MCF 10A (cell line): ENCODE data around the gene ANXA7. TPM values are rescaled to one million over a fixed set of nuclear protein-coding genes. Genes with fewer than 3 reads are reported as not detected.

Experiments used
- BruUV-seq: library from RNA; stranded (reverse); fragments of 400-500 nt; replicated peaks from 2 replicates; lab custom pipeline; 2021; lab: Mats Ljungman, UMichigan
- CTCF ChIA-PET: fragments of 300-600 bp; sonication (Branson Sonifier 250); formaldehyde crosslinking; extraction: SDS; loops from one replicate; lab custom pipeline; 2021; ENCODE audit warnings: antibody characterized with exemption, inconsistent platforms; lab: Yijun Ruan, JAX
- POLR2A ChIA-PET: fragments of 300-600, 350-650 bp; sonication (Branson Sonifier 250); formaldehyde crosslinking; extraction: SDS; loops from one replicate; lab custom pipeline; 2020; ENCODE audit warnings: antibody characterized with exemption, inconsistent platforms; lab: Yijun Ruan, JAX
- DNase-seq: peaks from one replicate; pipeline ENCODE4 v3.0.0-alpha.2; 2018; ENCODE audit not compliant: unreplicated experiment
- H3K27ac Mint-ChIP-seq: one replicate; pipeline ENCODE4 v1.8.0; 2022; ENCODE audit warnings: mild to moderate bottlenecking, low read depth, mixed read lengths; ENCODE audit not compliant: unreplicated experiment
- H3K27me3 Mint-ChIP-seq: one replicate; pipeline ENCODE4 v1.8.0; 2022; ENCODE audit warnings: mixed read lengths; ENCODE audit not compliant: insufficient read depth, unreplicated experiment
- H3K36me3 Mint-ChIP-seq: one replicate; pipeline ENCODE4 v1.8.0; 2022; ENCODE audit warnings: mild to moderate bottlenecking, moderate library complexity, mixed read lengths; ENCODE audit not compliant: insufficient read depth, unreplicated experiment
- H3K4me1 Mint-ChIP-seq: one replicate; pipeline ENCODE4 v1.8.0; 2022; ENCODE audit warnings: mixed read lengths; ENCODE audit not compliant: insufficient read depth, unreplicated experiment
- H3K4me3 Mint-ChIP-seq: one replicate; pipeline ENCODE4 v1.8.0; 2022; ENCODE audit warnings: mild to moderate bottlenecking, moderate library complexity, mixed read lengths; ENCODE audit not compliant: unreplicated experiment
- H3K9me3 Mint-ChIP-seq: one replicate; pipeline ENCODE4 v1.8.0; 2022; ENCODE audit warnings: mixed read lengths; ENCODE audit not compliant: unreplicated experiment
- intact Hi-C: fragments of 100-400 bp; cut with micrococcal nuclease; formaldehyde crosslinking; loops from 2 replicates; pipeline ENCODE4 v1.14.1; 2022
- total RNA-seq: library from RNA; stranded (reverse); gene quantifications from 2 replicates; pipeline ENCODE4 v1.2.3, GENCODE V29; 2022
- TF ChIP-seq, protein P1 (sequence below): fragments of 200-600 bp; IDR thresholded peaks from one replicate; pipeline ENCODE4 v1.8.0; 2022; ENCODE audit warnings: antibody characterized with exemption, mild to moderate bottlenecking; ENCODE audit not compliant: unreplicated experiment

ANXA7 gene
- total RNA-seq, 1 experiment from 2014 or later = 137 TPM

DNA sequence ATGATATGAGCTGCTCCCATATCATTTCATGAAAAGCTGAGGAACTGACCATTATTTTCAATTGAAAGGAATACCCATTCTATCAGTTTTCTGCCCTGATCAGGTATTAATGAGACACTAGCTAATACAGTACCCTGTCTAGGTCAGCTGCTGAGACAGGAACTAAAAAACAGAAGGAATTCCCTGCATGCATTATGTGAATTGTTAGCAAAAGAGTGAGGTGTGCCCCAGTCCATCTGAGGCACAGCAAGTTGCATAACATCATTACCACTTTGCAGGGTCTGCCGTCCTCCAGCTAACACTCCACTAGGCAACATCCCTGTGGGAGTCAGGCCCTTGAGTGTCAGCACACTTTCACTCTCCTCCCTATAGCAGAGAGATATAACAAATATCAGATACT lies 30.6 kb upstream of the ANXA7 start:
- Mint-ChIP-seq H3K4me1 (peaks cover 7% of the 10 kb centered on the region), H3K27ac (no peak overlapping the region), H3K36me3 (peaks cover 20% of the 10 kb centered on the region), H3K4me3 (no peak overlapping the region), H3K27me3 (no peaks in the 10 kb centered on the region), H3K9me3 (no peaks in the 10 kb centered on the region)
- POLR2A ChIA-PET = interaction anchor here (0.6 to 2.0 kb wide), 3 partner anchors 30 to 135 kb away, joined by 3 to 6 read pairs (median 3); partner anchors contain the start of gene ANXA7
- no TSS peak for BruUV-seq
- TF ChIP-seq, protein P1, sequence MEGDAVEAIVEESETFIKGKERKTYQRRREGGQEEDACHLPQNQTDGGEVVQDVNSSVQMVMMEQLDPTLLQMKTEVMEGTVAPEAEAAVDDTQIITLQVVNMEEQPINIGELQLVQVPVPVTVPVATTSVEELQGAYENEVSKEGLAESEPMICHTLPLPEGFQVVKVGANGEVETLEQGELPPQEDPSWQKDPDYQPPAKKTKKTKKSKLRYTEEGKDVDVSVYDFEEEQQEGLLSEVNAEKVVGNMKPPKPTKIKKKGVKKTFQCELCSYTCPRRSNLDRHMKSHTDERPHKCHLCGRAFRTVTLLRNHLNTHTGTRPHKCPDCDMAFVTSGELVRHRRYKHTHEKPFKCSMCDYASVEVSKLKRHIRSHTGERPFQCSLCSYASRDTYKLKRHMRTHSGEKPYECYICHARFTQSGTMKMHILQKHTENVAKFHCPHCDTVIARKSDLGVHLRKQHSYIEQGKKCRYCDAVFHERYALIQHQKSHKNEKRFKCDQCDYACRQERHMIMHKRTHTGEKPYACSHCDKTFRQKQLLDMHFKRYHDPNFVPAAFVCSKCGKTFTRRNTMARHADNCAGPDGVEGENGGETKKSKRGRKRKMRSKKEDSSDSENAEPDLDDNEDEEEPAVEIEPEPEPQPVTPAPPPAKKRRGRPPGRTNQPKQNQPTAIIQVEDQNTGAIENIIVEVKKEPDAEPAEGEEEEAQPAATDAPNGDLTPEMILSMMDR = no peak
- DNase-seq = no peak
- intact Hi-C loops = no loop called here
- CTCF ChIA-PET = interaction anchor here (0.6 kb wide), 1 partner anchor 61 kb away, joined by 3 read pairs; no protein-coding TSS in a partner anchor

DNA sequence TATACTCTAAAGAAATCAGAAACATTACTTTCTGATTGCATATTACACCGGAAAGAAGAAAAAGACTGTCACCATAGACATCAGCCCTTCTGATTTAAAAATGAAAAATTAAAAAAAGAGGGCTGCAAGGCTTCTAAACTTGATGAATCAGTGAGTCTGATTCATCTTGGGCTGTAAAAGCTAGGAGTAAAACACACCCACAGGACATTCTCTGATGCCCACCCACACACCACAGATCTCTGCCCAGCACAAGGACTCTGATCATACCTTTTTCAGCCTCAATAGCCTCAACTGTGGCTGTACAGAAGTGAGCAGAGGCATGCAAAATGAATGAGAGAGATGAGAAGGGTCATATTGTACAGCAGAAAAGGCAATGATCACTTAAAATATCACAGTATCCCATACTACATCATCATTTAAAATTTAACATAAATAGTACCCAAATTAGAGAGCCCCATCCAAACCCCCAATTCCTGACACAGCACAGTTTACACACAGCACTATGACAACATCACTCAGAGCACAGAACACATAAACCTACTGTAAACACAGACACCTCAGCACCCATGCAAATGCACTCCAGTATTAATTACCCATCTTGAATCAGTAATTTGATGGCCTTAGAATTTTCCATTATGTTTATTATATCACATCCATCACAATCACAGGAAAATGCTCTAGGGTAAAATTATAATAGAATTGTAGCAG lies 25.9 kb upstream of the ANXA7 start:
- no TSS peak for BruUV-seq
- peaks cover 18% of the 10 kb centered on the region for H3K36me3 Mint-ChIP-seq
- POLR2A ChIA-PET = interaction anchor here (0.6 kb wide), 1 partner anchor 34 kb away, joined by 3 read pairs; no protein-coding TSS in a partner anchor
- no peaks in the 10 kb centered on the region for H3K9me3 Mint-ChIP-seq
- peaks cover 16% of the 10 kb centered on the region for H3K4me1 Mint-ChIP-seq
- no peaks in the 10 kb centered on the region for H3K27me3 Mint-ChIP-seq
- TF ChIP-seq, protein P1 = no peak
- peak overlapping the region; percentile 37 for H3K27ac Mint-ChIP-seq
- no peak overlapping the region for H3K4me3 Mint-ChIP-seq
- CTCF ChIA-PET = no interaction called here
- DNase-seq = peak; percentile 34
- intact Hi-C loops = no loop called here

DNA sequence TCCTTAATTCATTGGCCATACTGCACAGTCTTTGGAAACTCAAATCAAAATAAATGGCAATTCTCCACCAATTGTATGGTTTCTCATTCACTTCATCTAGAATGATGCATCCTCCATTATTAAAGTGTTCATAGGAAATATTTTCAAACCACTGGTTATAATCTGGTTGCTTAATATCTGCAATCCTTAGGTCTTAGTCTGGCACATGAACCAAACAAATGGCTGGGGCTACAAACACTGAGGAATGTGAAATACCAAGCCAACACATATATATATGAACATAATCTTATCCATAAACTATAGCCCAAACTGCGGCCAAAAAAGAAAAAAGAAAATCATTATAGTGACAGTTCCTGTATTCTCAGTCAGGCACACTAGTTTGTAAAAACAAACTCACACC lies 25.2 kb upstream of the ANXA7 start:
- DNase-seq = no peak
- intact Hi-C loops = no loop called here
- Mint-ChIP-seq H3K4me3 (no peak overlapping the region), H3K4me1 (peaks cover 16% of the 10 kb centered on the region), H3K27ac (no peak overlapping the region), H3K27me3 (no peaks in the 10 kb centered on the region), H3K9me3 (no peaks in the 10 kb centered on the region), H3K36me3 (peaks cover 18% of the 10 kb centered on the region)
- ChIA-PET POLR2A (interaction anchor here (0.6 kb wide), 1 partner anchor 35 kb away, joined by 3 read pairs; no protein-coding TSS in a partner anchor), CTCF (no interaction called here)
- TF ChIP-seq, protein P1 = no peak
- BruUV-seq = no TSS peak

DNA sequence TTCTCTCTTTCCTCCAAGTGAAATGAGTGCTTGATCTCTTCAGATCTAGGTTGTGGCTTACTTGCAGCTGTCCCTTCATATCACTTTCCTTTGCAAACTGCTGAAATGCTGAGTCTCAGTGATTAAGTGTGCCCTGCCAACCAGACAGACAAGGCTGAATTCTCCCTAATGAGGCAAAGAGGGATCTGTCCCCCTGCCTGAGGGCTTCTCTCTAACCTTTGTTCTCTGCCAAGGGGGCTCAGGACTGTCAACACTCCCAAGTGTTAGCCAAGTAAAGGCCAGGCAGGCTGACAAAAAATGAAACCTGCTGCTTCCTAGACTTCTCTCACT lies 19.6 kb upstream of the ANXA7 start, which contains the start of gene MSS51:
TSS of gene MSS51 (minus strand) at position 24 of the 330 bp plus-strand sequence. CDS start 5,277 bp downstream, outside the sequence.
- intact Hi-C loops = no loop called here
- Mint-ChIP-seq H3K9me3 (no peaks in the 10 kb centered on the region), H3K4me3 (no peak within 1 kb of the TSS), H3K27ac (no peak within 1 kb of the TSS), H3K4me1 (peaks cover 1% of the 10 kb centered on the region), H3K36me3 (peaks cover 12% of the 10 kb centered on the region), H3K27me3 (no peaks in the 10 kb centered on the region)
- ChIA-PET CTCF (no interaction called here), POLR2A (interaction anchor here (0.8 to 1.2 kb wide), 2 partner anchors 8 to 15 kb away, joined by 3 read pairs; no protein-coding TSS in a partner anchor)
- no peak for DNase-seq
- BruUV-seq = no TSS peak
- TF ChIP-seq, protein P1 = no peak
